WTC11 (cell line): ENCODE measurements around the gene OTOGL.

Experiments used
- ATF2 ChIP-seq: sonication (generic); formaldehyde crosslinking; IDR thresholded peaks from 2 replicates; pipeline ENCODE4 v1.8.1; 2022; ENCODE audit warnings: low read depth, missing genetic modification reagents, borderline replicate concordance
- CREB1 ChIP-seq: sonication (generic); formaldehyde crosslinking; IDR thresholded peaks from 2 replicates; pipeline ENCODE4 v1.8.0; 2023; ENCODE audit warnings: mild to moderate bottlenecking, missing genetic modification reagents
- CTCF ChIP-seq: fragments of 200-600 bp; IDR thresholded peaks from 2 replicates; pipeline ENCODE4 v1.8.0; 2022; ENCODE audit warnings: antibody characterized with exemption
- NR2C2 ChIP-seq: sonication (generic); formaldehyde crosslinking; IDR thresholded peaks from 2 replicates; pipeline ENCODE4 v1.8.0; 2022; ENCODE audit warnings: mild to moderate bottlenecking, missing genetic modification reagents
- TEAD4 ChIP-seq: sonication (generic); formaldehyde crosslinking; IDR thresholded peaks from 2 replicates; pipeline ENCODE4 v1.8.0; 2022; ENCODE audit warnings: mild to moderate bottlenecking, missing genetic modification reagents
- TP53 ChIP-seq: sonication (generic); formaldehyde crosslinking; IDR thresholded peaks from 2 replicates; pipeline ENCODE4 v1.8.1; 2023; ENCODE audit warnings: mild to moderate bottlenecking, missing genetic modification reagents
- USF1 ChIP-seq: sonication (generic); formaldehyde crosslinking; IDR thresholded peaks from 2 replicates; pipeline ENCODE4 v1.8.0; 2022; ENCODE audit warnings: mild to moderate bottlenecking, missing genetic modification reagents
- USF2 ChIP-seq: sonication (generic); formaldehyde crosslinking; IDR thresholded peaks from 2 replicates; pipeline ENCODE4 v1.8.1; 2023; ENCODE audit warnings: mild to moderate bottlenecking, missing genetic modification reagents, moderate library complexity
- ZNF219 ChIP-seq: sonication (generic); formaldehyde crosslinking; IDR thresholded peaks from 2 replicates; pipeline ENCODE4 v1.8.0; 2023; ENCODE audit warnings: missing genetic modification reagents, mild to moderate bottlenecking, borderline replicate concordance

GRCh38 chr12:80382254-80382653 lies 282.9 kb downstream of the OTOGL start:
- no peak for TF ChIP-seq CTCF
- no peak for TF ChIP-seq USF1 (CRISPR knock-in tag)
- no peak for TF ChIP-seq NR2C2
- TF ChIP-seq CREB1 (CRISPR knock-in tag) = no peak
- TF ChIP-seq USF2 = no peak
- TF ChIP-seq TP53 (CRISPR knock-in tag) = no peak
- TF ChIP-seq ZNF219 = no peak
- no peak for TF ChIP-seq ATF2
- TF ChIP-seq TEAD4 (CRISPR knock-in tag) = no peak
